Raji (cell line): Measurements from ENCODE around the gene OTUD6A.

ENCODE experiments used
- POLR2A ChIP-seq: IDR thresholded peaks from 2 replicates; pipeline ENCODE4 v1.6.1; 2011; ENCODE audit warnings: low read depth, low read length, control low read depth; ENCODE audit not compliant: insufficient read depth

OTUD6A gene

GRCh38 chrX:70039758-70040157 lies 22.5 kb upstream of the OTUD6A start:
- no peak for TF ChIP-seq POLR2A

- no peak for TF ChIP-seq POLR2A
Measured at GRCh38 chrX:70041993-70042392, 20.3 kb upstream of the OTUD6A start.

GRCh38 chrX:70042399-70043371 lies 19.6 kb upstream of the OTUD6A start:
- TF ChIP-seq POLR2A = no peak

GRCh38 chrX:70043685-70044084 lies 18.6 kb upstream of the OTUD6A start:
- TF ChIP-seq POLR2A = no peak

GRCh38 chrX:70044541-70045245 lies 17.6 kb upstream of the OTUD6A start:
- TF ChIP-seq POLR2A = no peak

- TF ChIP-seq POLR2A = no peak
Measured at GRCh38 chrX:70046978-70047377, 15.3 kb upstream of the OTUD6A start.

- no peak for TF ChIP-seq POLR2A
Measured at GRCh38 chrX:70049406-70049805, 12.9 kb upstream of the OTUD6A start.

- no peak for TF ChIP-seq POLR2A
Measured at GRCh38 chrX:70049925-70050324, 12.3 kb upstream of the OTUD6A start, which contains the start of gene AWAT2. AWAT2 (minus strand) TSS chrX:70049938; CDS start chrX:70049932, 6 bp downstream.

GRCh38 chrX:70052895-70053615 lies 9.2 kb upstream of the OTUD6A start:
- TF ChIP-seq POLR2A = no peak

GRCh38 chrX:70054391-70054790 lies 7.9 kb upstream of the OTUD6A start:
- no peak for TF ChIP-seq POLR2A

- TF ChIP-seq POLR2A = no peak
Measured at GRCh38 chrX:70062961-70063550, 799 bp downstream of the OTUD6A start.

GRCh38 chrX:70066646-70067045 lies 4.4 kb downstream of the OTUD6A start:
- no peak for TF ChIP-seq POLR2A

GRCh38 chrX:70079297-70079696 lies 17.0 kb downstream of the OTUD6A start:
- TF ChIP-seq POLR2A = no peak

- TF ChIP-seq POLR2A = no peak
Measured at GRCh38 chrX:70079870-70080269, 17.6 kb downstream of the OTUD6A start.

GRCh38 chrX:70082723-70083122 lies 20.5 kb downstream of the OTUD6A start:
- no peak for TF ChIP-seq POLR2A

- TF ChIP-seq POLR2A = no peak
Measured at GRCh38 chrX:70084592-70085240, 22.5 kb downstream of the OTUD6A start.
